Right renal pelvis (tissue), 4 donors: ENCODE results near the gene FGF14. TPM values are rescaled to one million over a fixed set of nuclear protein-coding genes. Genes with fewer than 3 reads are reported as not detected.

ENCODE experiments used
- DNase-seq, 4 donors: peaks; one replicate each; pipeline ENCODE4 v3.0.0-alpha.2; 2013; ENCODE audit warnings: low read depth in 4 of 4, low spot score in 3 of 4, missing footprints in 1 of 4
- polyA plus RNA-seq, 4 donors: library from polyadenylated mRNA; unstranded; fragments of 120-200 nt; gene quantifications; one replicate each; pipeline ENCODE4 v1.2.1, GENCODE V29; 2013; ENCODE audit not compliant: insufficient read length in 4 of 4

The FGF14 gene
- polyA plus RNA-seq, 4 donors = 0.47 to 1.3 (median 1.0) TPM

- no peak for DNase-seq
Observed at GRCh38 chr13:102198418-102199311, 203.2 kb downstream of the FGF14 start.

GRCh38 chr13:102197193-102197592, 204.7 kb downstream of the FGF14 start:
- DNase-seq = no peak

GRCh38 chr13:102195566-102196462, 206.0 kb downstream of the FGF14 start:
- no peak for DNase-seq

- DNase-seq = no peak
Observed at GRCh38 chr13:102192858-102193257, 209.0 kb downstream of the FGF14 start.

GRCh38 chr13:102191951-102192502, 209.8 kb downstream of the FGF14 start:
- no peak for DNase-seq

GRCh38 chr13:102190930-102191329, 210.9 kb downstream of the FGF14 start:
- no peak for DNase-seq

- DNase-seq = no peak
Observed at GRCh38 chr13:102187313-102187712, 214.5 kb downstream of the FGF14 start.

GRCh38 chr13:102185375-102185984, 216.4 kb downstream of the FGF14 start:
- DNase-seq = no peak

- DNase-seq = no peak
Observed at GRCh38 chr13:102183509-102184182, 218.2 kb downstream of the FGF14 start.

- no peak for DNase-seq
Observed at GRCh38 chr13:102182170-102182569, 219.7 kb downstream of the FGF14 start.

- DNase-seq = no peak
Observed at GRCh38 chr13:102177431-102177830, 224.4 kb downstream of the FGF14 start.

GRCh38 chr13:102176846-102177245, 225.0 kb downstream of the FGF14 start:
- no peak for DNase-seq

- DNase-seq = no peak
Observed at GRCh38 chr13:102172406-102172805, 229.4 kb downstream of the FGF14 start.

GRCh38 chr13:102170305-102170704, 231.5 kb downstream of the FGF14 start:
- no peak for DNase-seq

- no peak for DNase-seq
Observed at GRCh38 chr13:102169471-102170015, 232.3 kb downstream of the FGF14 start.

GRCh38 chr13:102152790-102153189, 249.1 kb downstream of the FGF14 start:
- DNase-seq = no peak

- no peak for DNase-seq
Observed at GRCh38 chr13:102147353-102147752, 254.5 kb downstream of the FGF14 start.

GRCh38 chr13:102145750-102146149, 256.1 kb downstream of the FGF14 start:
- DNase-seq = no peak

GRCh38 chr13:102142473-102142826, 259.4 kb downstream of the FGF14 start:
- no peak for DNase-seq
